Right lobe of liver (tissue), 4 donors: ENCODE results near the gene LCP1.

Experiments used
- CTCF ChIP-seq, 4 donors: fragments of 200-600 bp in 3 of 4; fragments of 450-650 bp in 1 of 4; IDR thresholded peaks; one replicate each; pipeline versions ENCODE4 v1.5.1 to v1.8.0; 2016 to 2022; ENCODE audit warnings: antibody characterized with exemption in 4 of 4, mild to moderate bottlenecking in 2 of 4
- POLR2A ChIP-seq: fragments of 450-650 bp; IDR thresholded peaks from one replicate; pipeline ENCODE4 v1.6.1; 2017; ENCODE audit warnings: antibody characterized with exemption, mild to moderate bottlenecking
- donor health status: DM: no; HTN: no; CAD: no.
- donor health status: DM: no; HTN: no; CAD: no.
- donor health status: DM: no; HTN: yes; CAD: no.

DNA sequence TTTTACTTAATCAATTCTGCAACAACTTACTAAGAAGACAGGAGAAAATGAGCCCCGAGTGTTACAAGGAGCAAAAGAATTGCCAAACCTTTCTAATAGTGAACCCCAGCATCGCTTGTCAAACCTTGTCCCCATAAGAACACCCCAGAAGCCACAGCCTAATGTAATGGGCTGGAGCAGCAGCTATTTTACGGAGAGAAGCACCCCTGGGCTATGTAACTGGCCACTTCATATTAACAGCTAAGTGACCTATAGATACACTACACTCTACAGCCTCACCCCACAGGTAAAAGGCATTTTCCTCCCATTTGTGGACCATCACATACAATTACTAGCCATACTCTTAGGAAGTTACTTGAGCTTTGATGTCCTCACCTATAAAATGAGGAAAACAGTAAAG is 49.9 kb downstream of the LCP1 start:
- TF ChIP-seq POLR2A (no peak), CTCF (IDR thresholded peaks at IDR 0.05) (no peak)
